GM19395 (cell line): Measurements from ENCODE around the gene PSG11.
"Not testable (repeated sequence)": the region's sequence is repeated elsewhere in the genome, so short reads cannot be mapped to it uniquely, and the experiment has no call there.

ENCODE experiments used
- ATAC-seq: cut with Tn5 transposase; IDR thresholded peaks from one replicate; pipeline ENCODE4 v1.9.1; 2021; ENCODE audit warnings: mild to moderate bottlenecking, moderate library complexity; ENCODE audit not compliant: unreplicated experiment

PSG11 gene

GRCh38 chr19:42989851-42990250 lies 36.4 kb downstream of the PSG11 start:
- ATAC-seq = no peak

GRCh38 chr19:42989186-42989585 lies 37.1 kb downstream of the PSG11 start:
- not testable (repeated sequence) for ATAC-seq

GRCh38 chr19:42988206-42988605 lies 38.1 kb downstream of the PSG11 start:
- not testable (repeated sequence) for ATAC-seq

DNA sequence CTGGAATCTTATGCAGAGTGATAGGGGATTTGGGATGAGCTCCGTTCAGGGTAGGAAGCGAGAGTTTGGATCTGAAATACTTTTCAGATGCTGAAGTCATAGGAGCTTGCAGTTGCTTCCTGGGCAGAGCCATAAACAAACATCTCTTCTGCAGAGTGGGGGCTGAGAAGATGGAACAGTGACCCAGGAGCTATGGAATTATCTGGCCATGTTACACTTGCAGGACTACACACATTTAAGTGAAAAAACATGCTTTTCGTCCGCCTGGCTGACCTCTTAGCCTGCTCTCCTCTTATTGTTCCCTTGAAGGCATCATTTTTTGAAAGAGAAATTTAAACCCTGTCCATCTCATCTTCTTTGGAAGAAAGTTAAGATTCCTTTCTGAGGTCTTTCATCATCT lies 40.7 kb downstream of the PSG11 start:
- ATAC-seq = no peak

GRCh38 chr19:42982111-42982510 lies 44.2 kb downstream of the PSG11 start:
- not testable (repeated sequence) for ATAC-seq

DNA sequence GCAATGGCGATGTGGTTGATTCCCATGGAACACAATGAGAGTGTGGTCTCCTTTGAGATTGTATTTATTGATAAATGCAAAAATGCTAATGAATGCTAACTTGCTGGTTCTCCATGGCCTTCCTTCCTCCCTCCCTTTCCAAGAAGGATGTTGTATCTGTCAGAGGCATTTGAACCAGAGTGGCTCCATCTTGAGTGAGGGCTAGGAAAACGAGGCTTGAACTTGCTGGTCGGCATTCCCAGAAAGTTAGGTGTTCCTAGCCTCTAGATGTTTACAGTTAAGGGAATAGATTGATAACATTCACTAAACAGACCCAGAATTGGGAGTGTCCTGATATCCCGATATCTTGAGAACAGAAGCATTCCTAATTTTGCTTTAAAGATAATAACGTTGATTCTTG lies 54.8 kb downstream of the PSG11 start:
- not testable (repeated sequence) for ATAC-seq

DNA sequence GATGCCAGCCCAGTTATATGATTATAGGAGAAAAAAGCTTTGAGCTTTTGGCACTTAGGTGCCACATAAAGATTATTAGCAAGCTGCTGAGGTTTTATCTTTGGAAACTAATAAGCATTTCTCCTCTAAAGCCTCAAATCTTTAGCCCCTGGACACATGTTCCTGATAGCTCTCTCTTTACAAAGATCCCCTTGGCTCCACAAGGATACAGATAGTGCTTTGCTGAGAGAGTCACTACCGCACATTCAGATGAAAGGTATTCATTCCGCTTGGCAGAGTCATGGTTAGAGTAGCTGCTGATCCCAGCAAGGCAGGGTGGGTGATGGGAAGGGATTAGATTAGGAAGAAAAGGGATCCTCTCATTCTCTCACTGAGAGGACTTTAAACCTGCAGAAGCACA lies 61.1 kb downstream of the PSG11 start:
- ATAC-seq = no peak

- no peak for ATAC-seq
These were observed 65.2 kb downstream of the PSG11 start for GRCh38 chr19:42961119-42961518.
